Measurements from ENCODE around the gene ATXN7L1.
"Not testable (repeated sequence)": the region's sequence is repeated elsewhere in the genome, so short reads cannot be mapped to it uniquely, and the experiment has no call there.

Gene ATXN7L1

GRCh38 chr7:105743351-105744090 lies 132.9 kb downstream of the ATXN7L1 start:
- DNase-seq (ENCODE audit: low read depth), result no peak

- DNase-seq (ENCODE audit: low read depth), result no peak
These were observed 133.6 kb downstream of the ATXN7L1 start for GRCh38 chr7:105742787-105743186.

GRCh38 chr7:105741982-105742381 lies 134.4 kb downstream of the ATXN7L1 start:
- no peak for DNase-seq (ENCODE audit: low read depth)

- no peak for DNase-seq (ENCODE audit: low read depth)
These were observed 138.3 kb downstream of the ATXN7L1 start for GRCh38 chr7:105738133-105738532.

- DNase-seq (ENCODE audit: low read depth), result no peak
These were observed 142.2 kb downstream of the ATXN7L1 start for GRCh38 chr7:105734233-105734632.

- no peak for DNase-seq (ENCODE audit: low read depth)
These were observed 145.4 kb downstream of the ATXN7L1 start for GRCh38 chr7:105731042-105731441.

GRCh38 chr7:105728028-105728427 lies 148.4 kb downstream of the ATXN7L1 start:
- no peak for DNase-seq (ENCODE audit: low read depth)

GRCh38 chr7:105724688-105725087 lies 151.7 kb downstream of the ATXN7L1 start:
- DNase-seq (ENCODE audit: low read depth), result no peak

GRCh38 chr7:105723572-105723971 lies 152.8 kb downstream of the ATXN7L1 start:
- DNase-seq (ENCODE audit: low read depth), result no peak

GRCh38 chr7:105721571-105722104 lies 154.8 kb downstream of the ATXN7L1 start:
- no peak for DNase-seq (ENCODE audit: low read depth)

GRCh38 chr7:105719919-105720318 lies 156.5 kb downstream of the ATXN7L1 start:
- no peak for DNase-seq (ENCODE audit: low read depth)

- no peak for DNase-seq (ENCODE audit: low read depth)
These were observed 157.0 kb downstream of the ATXN7L1 start for GRCh38 chr7:105719395-105719794.

GRCh38 chr7:105718511-105718925 lies 157.9 kb downstream of the ATXN7L1 start:
- DNase-seq (ENCODE audit: low read depth), result no peak

GRCh38 chr7:105715528-105715927 lies 160.9 kb downstream of the ATXN7L1 start:
- no peak for DNase-seq (ENCODE audit: low read depth)

GRCh38 chr7:105713488-105714465 lies 162.6 kb downstream of the ATXN7L1 start:
- DNase-seq (ENCODE audit: low read depth), result peak; percentile 78

GRCh38 chr7:105712877-105713276 lies 163.5 kb downstream of the ATXN7L1 start:
- no peak for DNase-seq (ENCODE audit: low read depth)

GRCh38 chr7:105711726-105712402 lies 164.5 kb downstream of the ATXN7L1 start:
- DNase-seq (ENCODE audit: low read depth), result no peak

- DNase-seq (ENCODE audit: low read depth), result not testable (repeated sequence)
These were observed 165.7 kb downstream of the ATXN7L1 start for GRCh38 chr7:105710720-105711119.

GRCh38 chr7:105708763-105709080 lies 167.7 kb downstream of the ATXN7L1 start:
- no peak for DNase-seq (ENCODE audit: low read depth)

GRCh38 chr7:105707967-105708762 lies 168.2 kb downstream of the ATXN7L1 start:
- peak; percentile 53 for DNase-seq (ENCODE audit: low read depth)

GRCh38 chr7:105707381-105707780 lies 169.0 kb downstream of the ATXN7L1 start:
- DNase-seq (ENCODE audit: low read depth), result peak; percentile 59

All from EH (cell line).